Measurements from ENCODE around the gene VTCN1.

GRCh38 chr1:117147856-117148588, 62.7 kb downstream of the VTCN1 start:
- TF ChIP-seq CTCF (IDR thresholded peaks at IDR 0.05) (no peak), ZFX (IDR thresholded peaks at IDR 0.05; ENCODE audit: borderline replicate concordance) (no peak)

Data from 22Rv1 (cell line).